Body of pancreas (tissue), 4 donors: ENCODE measurements around the gene SLC35E1.

Experiments used
- POLR2A ChIP-seq, 3 donors: fragments of 450-650 bp; IDR thresholded peaks; one replicate each; pipeline ENCODE4 v1.6.1; 2016; ENCODE audit warnings: antibody characterized with exemption in 3 of 3, mild to moderate bottlenecking in 2 of 3
- TF ChIP-seq, protein P1 (sequence below), 7 experiments: fragments of 450-650 bp in 4 of 7; fragments of 200-600 bp in 3 of 7; sonication (generic) in 3 of 7; IDR thresholded peaks; one replicate each; pipeline ENCODE4 v1.5.1; 2016 to 2019; ENCODE audit warnings: antibody characterized with exemption in 7 of 7

DNA sequence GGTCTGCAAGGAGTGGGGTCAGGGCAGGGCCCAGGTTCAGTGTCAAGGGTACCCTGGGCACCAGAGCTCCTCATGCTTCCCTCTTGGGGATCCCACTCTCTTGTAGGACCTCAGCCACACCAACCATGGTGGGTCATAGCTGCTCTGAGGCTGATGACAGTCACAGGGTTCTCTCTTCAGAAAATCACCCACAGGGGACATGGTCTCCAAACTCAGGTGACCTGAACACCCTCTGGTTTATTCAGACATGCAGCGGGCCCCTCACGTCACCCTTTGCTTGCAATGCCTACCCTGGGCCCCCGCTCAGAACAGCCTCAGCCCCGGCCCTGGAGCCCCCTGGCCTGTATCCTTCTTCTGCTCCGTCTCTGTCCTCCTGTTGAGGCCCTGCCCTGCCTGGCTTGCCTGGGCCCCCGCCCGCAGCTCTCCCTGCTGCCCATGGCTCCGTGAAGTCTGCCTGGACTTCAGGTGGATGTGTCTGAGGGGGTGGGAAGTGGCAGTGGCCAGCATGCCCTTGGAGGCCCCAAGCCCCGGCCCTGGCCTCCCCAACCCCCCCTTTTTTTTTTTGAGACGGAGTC is 50.4 kb downstream of the SLC35E1 start:
- TF ChIP-seq, protein P1, sequence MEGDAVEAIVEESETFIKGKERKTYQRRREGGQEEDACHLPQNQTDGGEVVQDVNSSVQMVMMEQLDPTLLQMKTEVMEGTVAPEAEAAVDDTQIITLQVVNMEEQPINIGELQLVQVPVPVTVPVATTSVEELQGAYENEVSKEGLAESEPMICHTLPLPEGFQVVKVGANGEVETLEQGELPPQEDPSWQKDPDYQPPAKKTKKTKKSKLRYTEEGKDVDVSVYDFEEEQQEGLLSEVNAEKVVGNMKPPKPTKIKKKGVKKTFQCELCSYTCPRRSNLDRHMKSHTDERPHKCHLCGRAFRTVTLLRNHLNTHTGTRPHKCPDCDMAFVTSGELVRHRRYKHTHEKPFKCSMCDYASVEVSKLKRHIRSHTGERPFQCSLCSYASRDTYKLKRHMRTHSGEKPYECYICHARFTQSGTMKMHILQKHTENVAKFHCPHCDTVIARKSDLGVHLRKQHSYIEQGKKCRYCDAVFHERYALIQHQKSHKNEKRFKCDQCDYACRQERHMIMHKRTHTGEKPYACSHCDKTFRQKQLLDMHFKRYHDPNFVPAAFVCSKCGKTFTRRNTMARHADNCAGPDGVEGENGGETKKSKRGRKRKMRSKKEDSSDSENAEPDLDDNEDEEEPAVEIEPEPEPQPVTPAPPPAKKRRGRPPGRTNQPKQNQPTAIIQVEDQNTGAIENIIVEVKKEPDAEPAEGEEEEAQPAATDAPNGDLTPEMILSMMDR (IDR thresholded peaks at IDR 0.05), result no peak
- no peak for TF ChIP-seq POLR2A (IDR thresholded peaks at IDR 0.05)
